Heart right ventricle (tissue), 16 donors: ENCODE data around the gene A1BG. TPM values are rescaled to one million over a fixed set of nuclear protein-coding genes. Genes with fewer than 3 reads are reported as not detected.
A peak's percentile ranks its signal among the peaks of the same experiment; 100 is the strongest.

Source experiments
- ATAC-seq, 8 donors: fragments of 200-7000 bp; cut with Tn5 transposase; one replicate each; pipeline ENCODE4 v1.9.1; 2020; ENCODE audit warnings: mild to moderate bottlenecking in 8 of 8, moderate library complexity in 8 of 8, moderate number of reproducible peaks in 1 of 8
- DNase-seq, 2 donors: peaks; one replicate each; pipeline ENCODE4 v3.0.0-alpha.2; 2020
- H3K27ac ChIP-seq, 10 donors: fragments of 200-600 bp; sonication (generic) in 2 of 10; one replicate each; pipeline versions ENCODE4 v1.5.0 to v1.8.0; 2020 to 2022; ENCODE audit warnings: mild to moderate bottlenecking in 3 of 10
- H3K27me3 ChIP-seq, 7 donors: fragments of 200-600 bp; one replicate each; pipeline ENCODE4 v1.8.0; 2021 to 2022; ENCODE audit warnings: mild to moderate bottlenecking in 2 of 7
- H3K36me3 ChIP-seq, 9 donors: fragments of 200-600 bp; sonication (generic) in 1 of 9; one replicate each; pipeline versions ENCODE4 v1.5.0 to v1.8.0; 2020 to 2022; ENCODE audit warnings: mild to moderate bottlenecking in 2 of 9
- H3K4me1 ChIP-seq, 9 donors: fragments of 200-600 bp; sonication (generic) in 1 of 9; one replicate each; pipeline versions ENCODE4 v1.5.0 to v1.8.0; 2020 to 2022; ENCODE audit warnings: mild to moderate bottlenecking in 4 of 9
- H3K4me3 ChIP-seq, 10 donors: fragments of 200-600 bp; sonication (generic) in 2 of 10; one replicate each; pipeline versions ENCODE4 v1.5.0 to v1.8.0; 2020 to 2022; ENCODE audit warnings: mild to moderate bottlenecking in 7 of 10, moderate library complexity in 2 of 10
- H3K9me3 ChIP-seq, 11 donors: fragments of 200-600 bp in 10 of 11; sonication (generic) in 2 of 11; one replicate each; pipeline versions ENCODE4 v1.5.0 to v1.8.0; 2013 to 2022; ENCODE audit warnings: mild to moderate bottlenecking in 2 of 11, control low read depth in 1 of 11, moderate library complexity in 1 of 11
- WGBS, 2 donors: extraction: QIAGEN DNeasy Blood & Tissue Kit; methylation state at CpG; one replicate each; pipeline ENCODE4 v1.1.7; 2013; ENCODE audit warnings: inconsistent platforms in 1 of 2; 5-methylcytosine and 5-hydroxymethylcytosine counted together
- intact Hi-C, 10 donors: fragments of 100-400 bp; cut with DNase I; formaldehyde crosslinking; loops; one replicate each; pipeline versions ENCODE4 v1.11.1 to v1.14.2; 2022
- polyA plus RNA-seq, 2 donors: library from polyadenylated mRNA; stranded (reverse); fragments of 200-250 nt; gene quantifications; one replicate each; pipeline ENCODE4 v1.2.3, GENCODE V29; 2013
- total RNA-seq, 10 donors: library from RNA; stranded (reverse); fragmentation: NEBNext Ultra II Directional in 3 of 10; extraction: Animal tissue kit (Norgen Biotek cat#: 25700) in 3 of 10; gene quantifications; one replicate each; pipeline versions ENCODE4 v1.2.1 to v1.2.4, GENCODE V29; 2021 to 2023
- TF ChIP-seq, protein P1 (sequence below), 9 donors: fragments of 200-600 bp; sonication (generic) in 2 of 9; IDR thresholded peaks; one replicate each; pipeline versions ENCODE4 v1.5.0 to v1.8.0; 2021 to 2022; ENCODE audit warnings: antibody characterized with exemption in 9 of 9, mild to moderate bottlenecking in 5 of 9, moderate library complexity in 1 of 9
- donor health status: Arrhythmogenic right ventricular cardiomyopathy.
- donor health status: ischemic (EF 13 %, LVEDD 7.1; RV severe dilation, severe dysfunction).
- donor health status: healthy with polysubstance abuse.
- donor health status: DM: no; HTN: yes; CAD: no.
- donor health status: DM: no; HTN: no; CAD: no.
- donor health status: ischemic (EF 25% LVEDD 6.9; RV normal size, moderate dysfunction).
- donor health status: ischemic (EF 25% LVEDD 5.7; RV mildly dilated, moderate dysfunction).
- donor health status: healthy.
- donor health status: DM: yes; HTN: yes; CAD: no.
- donor health status: Ischemic cardiomyopathy.
- donor health status: ischemic (EF 35%, LVEDD 5.7; RV mildly dilated, moderate dysfunction).
- donor health status: nonischemic (EF 11% LVEDD 7.7; RV severe dilation, severe dysfunction).
- donor health status: DM: yes; HTN: yes; CAD: no.
- donor health status: PGD.
- donor health status: ischemic (EF 29% LVEDD 5.4; RV normal size, mild dysfunction).
- donor health status: nonischemic (EF 23%, LVEDD 6.1; RV moderate dilation, normal function).

Gene A1BG
- total and polyA plus RNA-seq, 12 donors: 0.80 to 9.6 (median 2.6) TPM

DNA sequence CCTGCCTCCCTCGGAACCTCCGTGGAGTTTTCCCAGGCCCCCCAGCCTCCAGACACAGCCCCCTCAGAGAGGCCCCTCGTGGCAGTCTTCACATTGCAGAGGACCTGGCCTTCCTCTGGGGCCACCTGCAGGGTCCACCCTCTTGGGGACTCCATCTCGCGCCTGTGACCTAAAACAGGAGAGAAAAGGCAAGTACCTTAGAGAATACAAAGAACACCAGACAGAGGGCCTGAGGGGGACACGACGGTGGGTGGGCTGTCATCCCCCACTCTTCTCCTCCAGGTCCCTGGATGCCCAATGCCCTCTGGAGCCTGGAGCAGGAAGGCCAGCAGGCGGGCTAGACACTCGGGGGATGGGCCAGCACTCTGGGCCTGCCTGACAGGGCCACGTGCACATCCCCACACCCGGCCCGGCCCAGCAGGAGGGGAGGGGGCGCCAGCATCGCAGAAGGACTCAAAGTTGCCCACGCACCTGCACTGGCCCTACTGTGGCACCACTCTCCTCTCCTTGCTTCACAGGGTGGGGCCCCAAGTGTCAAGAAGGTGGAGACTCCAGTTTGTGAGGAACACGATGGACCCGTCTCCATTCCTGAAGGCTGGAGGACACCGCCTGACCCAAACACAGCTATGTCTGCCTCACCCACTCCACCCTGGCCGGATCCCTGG lies 4.3 kb upstream of the A1BG start:
- ATAC-seq (no peak), DNase-seq (no peak)
- peaks cover 3 to 37% (median 28%) of the 10 kb centered on the region in 9 donors for H3K4me1 ChIP-seq
- no peak overlapping the region for H3K27ac ChIP-seq
- intact Hi-C loops: no loop called here
- peak overlapping the region in 9 of 10 donors; percentile 36 to 61 (median 53) for H3K4me3 ChIP-seq
- WGBS, 2 donors: 67 to 74% methylated on average over 16 to 19 of the region's 19 CpGs
- no peaks in the 10 kb centered on the region for H3K9me3 ChIP-seq
- TF ChIP-seq, protein P1, sequence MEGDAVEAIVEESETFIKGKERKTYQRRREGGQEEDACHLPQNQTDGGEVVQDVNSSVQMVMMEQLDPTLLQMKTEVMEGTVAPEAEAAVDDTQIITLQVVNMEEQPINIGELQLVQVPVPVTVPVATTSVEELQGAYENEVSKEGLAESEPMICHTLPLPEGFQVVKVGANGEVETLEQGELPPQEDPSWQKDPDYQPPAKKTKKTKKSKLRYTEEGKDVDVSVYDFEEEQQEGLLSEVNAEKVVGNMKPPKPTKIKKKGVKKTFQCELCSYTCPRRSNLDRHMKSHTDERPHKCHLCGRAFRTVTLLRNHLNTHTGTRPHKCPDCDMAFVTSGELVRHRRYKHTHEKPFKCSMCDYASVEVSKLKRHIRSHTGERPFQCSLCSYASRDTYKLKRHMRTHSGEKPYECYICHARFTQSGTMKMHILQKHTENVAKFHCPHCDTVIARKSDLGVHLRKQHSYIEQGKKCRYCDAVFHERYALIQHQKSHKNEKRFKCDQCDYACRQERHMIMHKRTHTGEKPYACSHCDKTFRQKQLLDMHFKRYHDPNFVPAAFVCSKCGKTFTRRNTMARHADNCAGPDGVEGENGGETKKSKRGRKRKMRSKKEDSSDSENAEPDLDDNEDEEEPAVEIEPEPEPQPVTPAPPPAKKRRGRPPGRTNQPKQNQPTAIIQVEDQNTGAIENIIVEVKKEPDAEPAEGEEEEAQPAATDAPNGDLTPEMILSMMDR (IDR thresholded peaks at IDR 0.05): no peak
- H3K27me3 ChIP-seq: peaks cover under 1 to 45% (median 25%) of the 10 kb centered on the region in 7 donors
- no peaks in the 10 kb centered on the region for H3K36me3 ChIP-seq

DNA sequence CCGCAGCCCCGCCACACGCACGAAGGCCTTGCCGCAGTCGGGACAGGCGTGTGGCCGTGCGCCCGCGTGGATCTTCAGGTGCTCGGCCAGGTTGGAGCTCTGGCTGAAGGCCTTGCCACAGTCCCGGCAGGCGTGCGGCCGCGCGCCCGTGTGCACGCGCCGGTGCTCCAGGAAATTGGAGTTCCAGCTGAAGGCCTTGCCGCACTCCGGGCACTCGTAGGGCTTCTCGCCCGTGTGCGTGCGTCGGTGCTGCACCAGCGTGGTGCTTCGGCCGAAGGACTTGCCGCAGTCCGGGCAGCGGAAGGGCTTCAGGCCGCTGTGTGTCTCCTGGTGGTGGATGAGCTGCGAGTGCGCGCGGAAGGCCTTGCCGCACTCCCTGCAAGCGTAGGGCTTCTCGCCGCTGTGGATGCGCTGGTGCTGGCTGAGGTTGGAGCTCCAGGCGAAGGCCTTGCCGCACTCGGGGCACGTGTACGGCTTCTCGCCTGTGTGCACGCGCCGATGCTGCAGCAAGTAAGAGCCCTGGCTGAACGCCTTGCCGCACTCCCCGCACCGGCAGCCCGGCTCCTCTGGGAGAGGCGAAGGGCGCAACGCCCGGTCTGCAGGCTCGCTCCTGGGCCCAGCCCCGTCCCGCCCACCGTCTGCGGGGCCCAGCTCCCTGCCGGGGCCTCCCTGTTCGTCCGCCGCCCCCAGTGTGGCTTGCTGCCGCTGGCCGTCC lies 3.6 kb upstream of the A1BG start:
- H3K27me3 ChIP-seq: peaks cover 6 to 49% (median 29%) of the 10 kb centered on the region in 7 donors
- ATAC-seq (peak in 6 of 8 donors; percentile 3 to 12 (median 8)), DNase-seq (no peak)
- H3K27ac ChIP-seq: peak overlapping the region in 3 of 10 donors; percentile 12 to 34 (median 31)
- no peaks in the 10 kb centered on the region for H3K36me3 ChIP-seq
- no peaks in the 10 kb centered on the region for H3K9me3 ChIP-seq
- 13 to 15% methylated on average over 73 to 75 of the region's 75 CpGs for WGBS, 2 donors
- peak overlapping the region; percentile 36 to 61 (median 50) for H3K4me3 ChIP-seq
- H3K4me1 ChIP-seq: peaks cover 3 to 36% (median 27%) of the 10 kb centered on the region in 9 donors
- TF ChIP-seq, protein P1 (IDR thresholded peaks at IDR 0.05): no peak
- intact Hi-C loops: no loop called here

DNA sequence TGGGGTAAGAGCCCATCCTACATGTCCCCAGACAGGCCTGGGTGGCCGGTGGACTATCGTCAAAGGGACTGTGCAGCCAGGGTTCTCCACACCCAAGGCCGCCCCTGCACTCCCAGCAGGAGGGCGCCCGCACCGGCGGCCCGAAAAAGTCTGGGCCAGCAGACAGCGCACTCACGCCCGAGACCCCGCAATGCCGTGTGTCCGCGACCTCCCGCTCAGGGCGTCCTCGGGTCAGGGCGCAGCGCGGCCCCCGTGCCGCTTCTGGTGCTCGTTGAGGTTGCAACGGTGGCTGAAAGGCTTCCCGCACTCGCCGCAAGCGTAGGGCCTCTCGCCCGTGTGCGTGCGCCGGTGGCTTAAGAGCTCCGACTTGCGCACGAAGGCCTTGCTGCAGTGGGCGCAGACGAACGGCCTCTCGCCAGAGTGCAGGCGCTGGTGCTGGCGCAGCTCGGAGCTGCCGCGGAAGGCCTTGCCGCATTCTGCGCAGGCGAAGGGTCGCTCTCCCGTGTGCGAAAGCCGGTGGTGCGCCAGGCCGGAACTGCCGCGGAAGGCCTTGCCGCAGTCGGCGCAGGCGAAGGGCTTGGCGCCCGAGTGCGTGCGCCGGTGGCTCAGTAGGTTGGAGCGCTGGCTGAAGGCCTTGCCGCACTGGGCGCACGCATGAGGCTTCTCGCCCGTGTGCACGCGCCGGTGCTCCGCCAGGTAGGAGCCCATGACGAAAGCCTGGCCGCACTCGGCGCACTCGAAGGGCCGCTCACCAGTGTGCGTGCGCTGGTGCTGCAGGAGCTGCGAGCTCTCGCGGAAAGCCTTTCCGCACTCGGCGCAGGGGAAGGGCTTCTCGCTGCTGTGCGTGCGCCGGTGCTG lies 2.8 kb upstream of the A1BG start:
- H3K27ac ChIP-seq: peak overlapping the region in 4 of 10 donors; percentile 12 to 34 (median 32)

More for the DNA sequence above, 2.8 kb upstream of the A1BG start:
- no peaks in the 10 kb centered on the region for H3K9me3 ChIP-seq
- intact Hi-C loops: no loop called here
- H3K4me1 ChIP-seq: peaks cover 0 to 29% (median 21%) of the 10 kb centered on the region in 9 donors
- DNase-seq (no peak), ATAC-seq (peak; percentile 16 to 42 (median 32))
- TF ChIP-seq, protein P1 (IDR thresholded peaks at IDR 0.05): no peak
- 6 to 7% methylated on average over 94 of the region's 94 CpGs for WGBS, 2 donors
- peaks cover 6 to 57% (median 34%) of the 10 kb centered on the region in 7 donors for H3K27me3 ChIP-seq
- H3K4me3 ChIP-seq: peak overlapping the region; percentile 36 to 61 (median 50)
- H3K36me3 ChIP-seq: no peaks in the 10 kb centered on the region
